Measurements from ENCODE around the gene LRIT3.

Gene LRIT3

GRCh38 chr4:109847896-109848442 is at the start of gene LRIT3:
Gene LRIT3 (plus strand): TSS chr4:109848107. CDS start chr4:109848202, 95 bp downstream.
- no peak for DNase-seq

GRCh38 chr4:109798866-109799265 is 49.0 kb upstream of the LRIT3 start:
- DNase-seq = no peak

- no peak for DNase-seq
These were observed 46.7 kb upstream of the LRIT3 start for GRCh38 chr4:109801099-109801789.

GRCh38 chr4:109801895-109802319 is 46.0 kb upstream of the LRIT3 start, which contains the start of gene CFI:
Gene CFI (minus strand): TSS chr4:109801999. CDS start chr4:109801971, 28 bp downstream.
- no peak for DNase-seq

- DNase-seq = no peak
These were observed 43.9 kb upstream of the LRIT3 start for GRCh38 chr4:109803924-109804571.

- DNase-seq = no peak
These were observed 38.3 kb upstream of the LRIT3 start for GRCh38 chr4:109809655-109810054.

GRCh38 chr4:109810552-109811387 is 37.1 kb upstream of the LRIT3 start:
- no peak for DNase-seq

GRCh38 chr4:109811707-109812106 is 36.2 kb upstream of the LRIT3 start:
- no peak for DNase-seq

- DNase-seq = peak; percentile 96
These were observed 32.5 kb upstream of the LRIT3 start, which contains the start of gene GAR1 for GRCh38 chr4:109815151-109816081. Gene GAR1 (plus strand): TSS chr4:109815762. CDS start chr4:109816165, 403 bp downstream.

GRCh38 chr4:109816082-109816442 is 31.8 kb upstream of the LRIT3 start:
- peak; percentile 81 for DNase-seq

GRCh38 chr4:109816894-109817293 is 31.0 kb upstream of the LRIT3 start:
- DNase-seq = no peak

- no peak for DNase-seq
These were observed 29.6 kb upstream of the LRIT3 start for GRCh38 chr4:109818268-109818667.

GRCh38 chr4:109820563-109820962 is 27.3 kb upstream of the LRIT3 start:
- DNase-seq = no peak

GRCh38 chr4:109821185-109821584 is 26.7 kb upstream of the LRIT3 start:
- no peak for DNase-seq

GRCh38 chr4:109826719-109827118 is 21.2 kb upstream of the LRIT3 start:
- DNase-seq = no peak

- no peak for DNase-seq
These were observed 20.2 kb upstream of the LRIT3 start, which contains the start of gene RRH for GRCh38 chr4:109827672-109828071. Gene RRH (plus strand): TSS chr4:109827972. CDS start chr4:109828028, 56 bp downstream.

- no peak for DNase-seq
These were observed 14.2 kb upstream of the LRIT3 start for GRCh38 chr4:109833756-109834155.

- no peak for DNase-seq
These were observed 10.9 kb upstream of the LRIT3 start for GRCh38 chr4:109836985-109837384.

GRCh38 chr4:109846395-109847098 is 1.4 kb upstream of the LRIT3 start:
- no peak for DNase-seq

GRCh38 chr4:109848501-109848900 is 594 bp downstream of the LRIT3 start:
- DNase-seq = no peak

GRCh38 chr4:109850601-109851000 is 2.7 kb downstream of the LRIT3 start:
- DNase-seq = no peak

Data from activated effector memory CD4-positive, alpha-beta T cell treated with anti-CD3 and anti-CD28 coated beads, Interleukin-2, amount 50 U/mL, for 16 hours (primary cell).